ENCODE measurements around the gene LY6G5B.
"Not testable (repeated sequence)": the region's sequence is repeated elsewhere in the genome, so short reads cannot be mapped to it uniquely, and the experiment has no call there.

Gene LY6G5B

GRCh38 chr6:31691078-31691463 is 21.3 kb downstream of the LY6G5B start:
- no peak for DNase-seq (ENCODE audit: low read depth in 2 of 2)

- no peak for DNase-seq (ENCODE audit: low read depth in 2 of 2)
Observed at GRCh38 chr6:31691564-31692108, 21.9 kb downstream of the LY6G5B start.

GRCh38 chr6:31692353-31692752 is 22.6 kb downstream of the LY6G5B start:
- DNase-seq (ENCODE audit: low read depth in 2 of 2) = no peak

GRCh38 chr6:31692886-31693285 is 23.1 kb downstream of the LY6G5B start:
- no peak for DNase-seq (ENCODE audit: low read depth in 2 of 2)

GRCh38 chr6:31693535-31693934 is 23.8 kb downstream of the LY6G5B start:
- no peak for DNase-seq (ENCODE audit: low read depth in 2 of 2)

- no peak for DNase-seq (ENCODE audit: low read depth in 2 of 2)
Observed at GRCh38 chr6:31697555-31697954, 27.8 kb downstream of the LY6G5B start.

GRCh38 chr6:31700740-31701401 is 31.1 kb downstream of the LY6G5B start:
- no peak for DNase-seq (ENCODE audit: low read depth in 2 of 2)

- no peak for DNase-seq (ENCODE audit: low read depth in 2 of 2)
Observed at GRCh38 chr6:31701666-31702404, 32.1 kb downstream of the LY6G5B start.

GRCh38 chr6:31702405-31702818 is 32.6 kb downstream of the LY6G5B start:
- no peak for DNase-seq (ENCODE audit: low read depth in 2 of 2)

- peak; percentile 96 to 97 for DNase-seq (ENCODE audit: low read depth in 2 of 2)
Observed at GRCh38 chr6:31702819-31703716, 33.3 kb downstream of the LY6G5B start, which contains the start of gene ABHD16A. Gene ABHD16A (minus strand): TSS chr6:31703324. CDS start chr6:31703281, 43 bp downstream.

- DNase-seq (ENCODE audit: low read depth in 2 of 2) = no peak
Observed at GRCh38 chr6:31705931-31706330, 36.2 kb downstream of the LY6G5B start.

- no peak for DNase-seq (ENCODE audit: low read depth in 2 of 2)
Observed at GRCh38 chr6:31706599-31706998, 36.8 kb downstream of the LY6G5B start, which contains the start of gene LY6G6F. Gene LY6G6F (plus strand): TSS chr6:31706866. CDS start chr6:31706907, 41 bp downstream.

- no peak for DNase-seq (ENCODE audit: low read depth in 2 of 2)
Observed at GRCh38 chr6:31707701-31708100, 37.9 kb downstream of the LY6G5B start.

- DNase-seq (ENCODE audit: low read depth in 2 of 2) = no peak
Observed at GRCh38 chr6:31708224-31708623, 38.4 kb downstream of the LY6G5B start.

- not testable (repeated sequence) for DNase-seq (ENCODE audit: low read depth in 2 of 2)
Observed at GRCh38 chr6:31709157-31709556, 39.4 kb downstream of the LY6G5B start.

- no peak for DNase-seq (ENCODE audit: low read depth in 2 of 2)
Observed at GRCh38 chr6:31710523-31711219, 40.9 kb downstream of the LY6G5B start.

- no peak for DNase-seq (ENCODE audit: low read depth in 2 of 2)
Observed at GRCh38 chr6:31711233-31711632, 41.5 kb downstream of the LY6G5B start.

- no peak for DNase-seq (ENCODE audit: low read depth in 2 of 2)
Observed at GRCh38 chr6:31712296-31712695, 42.5 kb downstream of the LY6G5B start.

- DNase-seq (ENCODE audit: low read depth in 2 of 2) = no peak
Observed at GRCh38 chr6:31713465-31713864, 43.7 kb downstream of the LY6G5B start.

- DNase-seq (ENCODE audit: low read depth in 2 of 2) = no peak
Observed at GRCh38 chr6:31713991-31714684, 44.4 kb downstream of the LY6G5B start.
